Stimulated activated naive B cell treated with anti-CD40 and anti-IgM and Interleukin-4, amounts not matched to agents 10 μg/mL and 1 μg/mL and 100 μg/mL, for 72 hours (primary cell): ENCODE results near the gene MAEA.
"Not testable (repeated sequence)": the region's sequence is repeated elsewhere in the genome, so short reads cannot be mapped to it uniquely, and the experiment has no call there.

Experiments
- ATAC-seq, 2 donors: fragments of 150-1000 bp; cut with Tn5 transposase; replicated peaks; 2 replicates each; pipeline ENCODE4 v1.10.0; 2021; ENCODE audit warnings: moderate library complexity in 1 of 2
- DNase-seq: peaks from one replicate; pipeline ENCODE4 v3.0.0; 2021
- H3K27ac Mint-ChIP-seq: one replicate; pipeline ENCODE4 v1.8.0; 2022; ENCODE audit warnings: mild to moderate bottlenecking, mixed read lengths
- H3K27me3 Mint-ChIP-seq, 2 donors: one replicate each; pipeline ENCODE4 v1.8.0; 2022; ENCODE audit warnings: mixed read lengths in 2 of 2
- H3K36me3 Mint-ChIP-seq, 2 donors: one replicate each; pipeline ENCODE4 v1.8.0; 2022; ENCODE audit warnings: mixed read lengths in 2 of 2, mild to moderate bottlenecking in 1 of 2
- H3K4me1 Mint-ChIP-seq, 2 donors: one replicate each; pipeline ENCODE4 v1.8.0; 2022; ENCODE audit warnings: mixed read lengths in 2 of 2, mild to moderate bottlenecking in 1 of 2
- H3K4me3 Mint-ChIP-seq, 2 donors: one replicate each; pipeline ENCODE4 v1.8.0; 2022; ENCODE audit warnings: mild to moderate bottlenecking in 2 of 2, mixed read lengths in 2 of 2, moderate library complexity in 1 of 2
- H3K9me3 Mint-ChIP-seq, 2 donors: one replicate each; pipeline ENCODE4 v1.8.0; 2022; ENCODE audit warnings: mixed read lengths in 2 of 2, mild to moderate bottlenecking in 1 of 2

MAEA gene

DNA sequence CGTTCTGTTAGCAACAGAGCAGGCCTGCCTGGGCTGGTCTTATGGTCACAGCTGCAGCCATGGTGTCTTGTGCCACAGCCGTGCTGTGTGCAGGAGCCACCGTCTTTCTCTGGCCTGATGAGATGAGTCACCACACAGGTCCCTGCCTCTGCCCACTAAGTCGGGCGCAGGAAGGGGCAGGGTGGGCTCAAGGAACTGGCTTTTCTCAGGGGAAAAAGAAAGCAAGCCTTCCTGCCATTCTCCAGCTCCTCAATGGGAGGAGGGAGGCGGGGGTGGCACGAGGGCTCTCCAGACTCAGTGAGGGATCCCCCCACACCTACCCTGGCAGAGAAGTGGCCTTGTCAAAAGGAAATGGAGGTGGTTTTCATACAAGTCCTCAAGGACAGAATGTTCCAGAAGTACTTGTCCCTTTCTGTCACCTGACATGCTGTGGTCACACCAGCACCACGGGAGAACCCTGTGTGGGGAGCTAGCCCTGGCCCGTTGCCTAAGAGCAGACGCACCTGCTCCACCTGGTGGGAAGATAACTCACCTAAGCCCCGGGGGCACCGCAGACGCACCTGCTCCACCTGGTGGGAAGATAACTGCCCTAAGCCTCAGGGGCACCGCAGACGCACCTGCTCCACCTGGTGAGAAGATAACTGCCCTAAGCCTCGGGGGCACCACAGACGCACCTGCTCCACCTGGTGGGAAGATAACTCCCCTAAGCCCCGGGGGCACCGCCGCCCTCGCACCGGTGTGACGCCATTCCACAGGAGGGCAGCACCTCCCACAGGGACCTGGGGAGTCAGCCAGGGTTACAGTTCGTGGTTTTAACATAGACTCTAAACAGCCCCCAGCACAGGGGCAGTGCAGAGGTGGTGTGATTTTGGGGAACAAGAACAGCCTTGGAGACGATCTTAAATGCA, 75.8 kb downstream of the MAEA start:
- DNase-seq (no peak), ATAC-seq (no peak)
- H3K27me3 Mint-ChIP-seq: no peaks in the 10 kb centered on the region

DNA sequence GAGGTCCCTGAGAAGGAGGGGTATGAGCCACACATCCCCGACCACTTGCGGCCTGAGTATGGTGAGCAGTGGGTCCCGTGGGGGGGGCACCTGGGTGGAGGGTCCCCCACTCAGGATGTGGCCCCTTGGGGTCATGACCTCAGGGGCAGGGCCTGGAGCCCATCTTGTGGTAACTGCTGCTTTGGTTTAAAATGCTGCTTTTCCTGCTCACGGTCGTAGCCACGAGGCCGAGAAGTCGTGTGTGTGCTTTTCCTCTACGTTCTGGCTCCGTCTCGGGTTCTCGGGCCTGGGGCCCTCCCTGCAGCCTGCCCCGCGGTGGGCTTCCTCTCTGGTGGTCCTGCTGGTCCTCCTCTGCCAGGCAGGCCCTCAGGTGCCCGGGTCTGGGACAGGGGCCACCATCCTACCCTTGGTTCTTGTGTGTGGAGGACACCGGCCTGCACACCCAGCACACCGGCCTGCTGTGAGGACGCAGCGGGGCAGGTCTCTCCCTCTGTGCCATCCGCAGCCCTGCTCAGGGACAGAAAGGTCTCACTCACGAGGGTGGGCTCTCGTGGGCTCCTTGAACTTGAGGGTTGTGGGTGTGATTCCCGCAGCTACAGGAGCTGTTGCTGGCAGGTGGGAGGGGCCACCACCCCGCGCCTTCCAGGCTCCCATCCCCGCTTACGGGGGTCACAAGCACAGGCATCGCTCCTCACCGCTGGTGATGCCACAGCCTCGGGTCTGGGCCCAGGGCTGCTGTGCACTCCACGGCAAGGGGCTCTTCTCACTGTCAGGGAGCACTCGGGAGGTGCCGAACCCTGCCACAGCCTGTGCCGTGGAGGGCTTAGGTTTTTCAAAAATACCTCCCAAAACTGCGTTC, 76.9 kb downstream of the MAEA start:
- H3K27me3 Mint-ChIP-seq: no peaks in the 10 kb centered on the region

More for the DNA sequence above, 75.8 kb downstream of the MAEA start:
- Mint-ChIP-seq H3K4me3 (no peak overlapping the region), H3K4me1 (peaks cover 3 to 9% of the 10 kb centered on the region in 2 donors), H3K27ac (no peak overlapping the region), H3K9me3 (no peaks in the 10 kb centered on the region), H3K36me3 (peaks cover 13 to 24% of the 10 kb centered on the region in 2 donors)

DNA sequence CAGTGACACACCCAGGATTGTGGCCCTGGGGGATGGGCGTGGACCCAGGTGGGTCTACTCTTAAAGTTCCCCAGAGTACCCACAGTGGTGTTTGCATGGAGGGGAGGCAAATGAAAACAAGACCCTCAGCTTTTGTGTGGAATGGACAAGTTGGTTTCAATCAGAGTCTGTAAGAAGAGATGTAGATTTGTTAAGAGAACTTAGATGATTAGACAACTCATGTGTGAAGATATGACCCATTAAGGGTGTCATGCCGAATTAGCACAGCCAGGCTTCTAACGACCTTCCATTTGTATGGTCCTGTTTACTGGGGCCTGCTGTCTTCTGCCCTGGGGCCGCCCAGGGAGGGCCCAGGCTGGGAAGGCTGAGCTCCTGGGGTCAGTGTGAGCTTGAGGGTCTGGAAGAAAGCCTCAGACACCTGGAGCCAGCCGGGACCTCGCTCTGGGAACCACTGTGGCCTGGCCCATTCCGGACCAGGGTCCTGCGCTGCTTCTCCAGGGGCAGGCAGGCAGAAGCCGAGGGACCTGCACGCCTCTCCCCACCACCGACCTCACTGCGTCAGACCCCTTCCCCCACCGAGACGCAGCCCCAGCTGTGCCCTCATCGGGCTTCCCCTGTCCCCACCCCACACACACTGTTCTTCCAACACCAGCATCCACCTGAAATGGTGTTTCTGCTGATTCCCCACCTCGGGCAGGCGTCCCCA, 77.7 kb downstream of the MAEA start:
- Mint-ChIP-seq H3K4me1 (peaks cover 3 to 9% of the 10 kb centered on the region in 2 donors), H3K27me3 (no peaks in the 10 kb centered on the region), H3K27ac (no peak overlapping the region), H3K9me3 (no peaks in the 10 kb centered on the region), H3K36me3 (peaks cover 19 to 37% of the 10 kb centered on the region in 2 donors), H3K4me3 (no peak overlapping the region)
- no peak for ATAC-seq
- DNase-seq: no peak

More for the DNA sequence above, 76.9 kb downstream of the MAEA start:
- no peak for DNase-seq
- no peak for ATAC-seq
- Mint-ChIP-seq H3K4me3 (no peak overlapping the region), H3K36me3 (peaks cover 16 to 33% of the 10 kb centered on the region in 2 donors), H3K9me3 (no peaks in the 10 kb centered on the region), H3K4me1 (peaks cover 3 to 9% of the 10 kb centered on the region in 2 donors), H3K27ac (no peak overlapping the region)

DNA sequence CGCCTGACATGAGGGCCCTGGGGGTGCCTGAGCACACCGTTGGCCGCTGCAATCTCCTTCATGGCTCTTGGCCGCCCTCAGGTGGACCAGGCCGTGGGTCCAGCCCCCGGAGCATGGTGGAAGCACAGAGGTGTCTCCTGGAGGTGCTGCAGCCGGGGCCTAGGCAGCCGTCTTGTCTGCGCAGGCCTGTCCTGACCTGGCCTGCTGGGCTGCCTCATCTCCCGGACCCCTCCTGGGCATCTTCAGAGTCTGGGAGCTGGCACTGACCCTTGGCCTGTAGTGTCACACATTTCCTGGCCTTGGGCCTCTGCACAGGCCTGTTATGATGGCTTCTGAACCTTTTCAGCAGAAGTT, 78.2 kb downstream of the MAEA start:
- Mint-ChIP-seq H3K9me3 (no peaks in the 10 kb centered on the region), H3K27ac (no peak overlapping the region), H3K36me3 (peaks cover 24 to 42% of the 10 kb centered on the region in 2 donors), H3K4me1 (peaks cover 3 to 9% of the 10 kb centered on the region in 2 donors), H3K27me3 (no peaks in the 10 kb centered on the region), H3K4me3 (no peak overlapping the region)
- ATAC-seq: no peak
- DNase-seq: no peak

DNA sequence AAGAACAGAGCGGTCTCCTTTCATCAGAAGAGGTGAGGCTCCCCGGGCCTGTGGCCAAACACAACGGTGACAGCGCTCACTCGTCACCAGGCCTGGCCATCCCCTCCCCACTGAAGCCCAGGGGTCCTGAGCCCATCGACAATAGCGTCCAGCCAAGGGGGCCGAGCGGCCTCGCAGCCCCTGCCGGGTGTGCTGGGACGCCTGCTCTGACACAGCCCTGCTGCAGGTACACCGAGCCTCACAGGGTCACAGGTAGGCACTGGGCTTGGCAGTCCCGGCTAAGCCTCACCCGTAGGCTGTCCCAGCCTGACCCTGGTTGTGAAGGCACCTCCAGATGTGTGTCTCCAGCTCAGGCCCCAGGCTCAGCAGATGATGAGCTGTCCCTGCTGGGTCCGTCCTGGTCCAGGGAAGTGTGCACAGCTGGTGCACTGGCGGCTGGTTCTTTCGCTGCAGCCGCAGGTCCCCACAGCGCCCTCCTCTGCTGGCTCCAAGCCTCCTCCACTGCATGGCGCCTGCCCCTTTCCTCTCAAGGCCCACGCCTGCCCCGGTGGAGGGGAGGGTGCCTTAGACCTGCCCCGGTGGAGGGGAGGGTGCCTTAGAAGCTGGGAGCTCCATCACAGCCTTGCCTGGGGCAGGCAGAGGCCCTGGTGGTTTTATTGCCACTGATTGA, 78.9 kb downstream of the MAEA start:
- H3K4me3 Mint-ChIP-seq: no peak overlapping the region
- no peaks in the 10 kb centered on the region for H3K27me3 Mint-ChIP-seq
- ATAC-seq (no peak), DNase-seq (no peak)
- H3K27ac Mint-ChIP-seq: no peak overlapping the region
- no peaks in the 10 kb centered on the region for H3K9me3 Mint-ChIP-seq
- H3K4me1 Mint-ChIP-seq: peaks cover 3 to 9% of the 10 kb centered on the region in 2 donors
- peaks cover 27 to 46% of the 10 kb centered on the region in 2 donors for H3K36me3 Mint-ChIP-seq

DNA sequence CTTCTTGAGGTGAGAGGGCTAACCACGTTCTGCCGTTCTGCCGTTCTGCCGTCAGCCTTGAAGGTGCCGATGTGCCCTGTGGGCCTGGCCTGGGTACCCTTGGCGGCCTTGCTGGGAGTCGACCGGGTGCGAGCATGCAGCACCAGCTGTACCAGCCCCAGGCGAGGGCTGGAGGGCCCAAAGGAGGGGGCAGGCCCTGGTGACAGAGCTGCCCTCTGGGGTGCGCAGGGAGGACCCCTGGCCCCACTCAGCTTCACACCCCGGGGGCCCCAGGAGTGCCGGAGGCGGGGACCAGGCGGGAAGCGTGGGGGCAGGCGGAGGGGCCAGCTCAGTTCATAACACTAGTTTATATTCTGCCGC, 79.4 kb downstream of the MAEA start:
- no peak for DNase-seq
- no peak for ATAC-seq
- Mint-ChIP-seq H3K27ac (no peak overlapping the region), H3K27me3 (no peaks in the 10 kb centered on the region), H3K4me1 (peaks cover 3 to 9% of the 10 kb centered on the region in 2 donors), H3K36me3 (peaks cover 32 to 51% of the 10 kb centered on the region in 2 donors), H3K9me3 (no peaks in the 10 kb centered on the region), H3K4me3 (no peak overlapping the region)

DNA sequence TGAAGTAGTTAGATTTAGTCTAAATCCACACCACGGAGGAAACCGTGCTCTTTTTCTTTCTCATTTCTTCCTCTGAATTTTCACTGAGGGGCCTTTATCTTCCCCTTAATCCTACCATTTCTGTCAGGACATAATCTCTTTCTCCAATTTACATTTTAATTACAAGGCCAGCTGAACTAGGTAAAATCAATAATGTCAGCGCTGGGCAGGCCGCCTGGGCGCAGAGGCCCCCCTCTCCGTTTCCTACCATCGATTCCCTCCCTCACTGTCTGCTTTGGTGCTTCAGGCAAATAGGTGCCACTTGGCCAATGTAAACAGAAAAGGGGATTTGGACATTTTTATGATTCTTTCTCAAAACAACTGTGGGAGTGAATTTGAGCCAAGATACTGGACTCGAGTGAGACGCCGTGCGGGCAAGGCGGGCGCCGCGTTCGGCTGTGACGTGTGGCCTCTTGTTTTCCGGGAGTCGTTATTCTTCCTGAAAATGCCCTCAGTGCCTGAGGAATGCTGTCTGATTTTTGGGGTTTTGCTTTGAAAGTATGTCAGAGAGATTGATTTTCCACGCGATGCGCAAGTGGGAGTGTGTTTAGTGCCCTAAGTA, 79.9 kb downstream of the MAEA start:
- H3K4me3 Mint-ChIP-seq: no peak overlapping the region
- DNase-seq (no peak), ATAC-seq (no peak)
- H3K27ac Mint-ChIP-seq: no peak overlapping the region
- H3K4me1 Mint-ChIP-seq: peaks cover 3 to 9% of the 10 kb centered on the region in 2 donors
- H3K27me3 Mint-ChIP-seq: no peaks in the 10 kb centered on the region
- no peaks in the 10 kb centered on the region for H3K9me3 Mint-ChIP-seq
- peaks cover 33 to 52% of the 10 kb centered on the region in 2 donors for H3K36me3 Mint-ChIP-seq

DNA sequence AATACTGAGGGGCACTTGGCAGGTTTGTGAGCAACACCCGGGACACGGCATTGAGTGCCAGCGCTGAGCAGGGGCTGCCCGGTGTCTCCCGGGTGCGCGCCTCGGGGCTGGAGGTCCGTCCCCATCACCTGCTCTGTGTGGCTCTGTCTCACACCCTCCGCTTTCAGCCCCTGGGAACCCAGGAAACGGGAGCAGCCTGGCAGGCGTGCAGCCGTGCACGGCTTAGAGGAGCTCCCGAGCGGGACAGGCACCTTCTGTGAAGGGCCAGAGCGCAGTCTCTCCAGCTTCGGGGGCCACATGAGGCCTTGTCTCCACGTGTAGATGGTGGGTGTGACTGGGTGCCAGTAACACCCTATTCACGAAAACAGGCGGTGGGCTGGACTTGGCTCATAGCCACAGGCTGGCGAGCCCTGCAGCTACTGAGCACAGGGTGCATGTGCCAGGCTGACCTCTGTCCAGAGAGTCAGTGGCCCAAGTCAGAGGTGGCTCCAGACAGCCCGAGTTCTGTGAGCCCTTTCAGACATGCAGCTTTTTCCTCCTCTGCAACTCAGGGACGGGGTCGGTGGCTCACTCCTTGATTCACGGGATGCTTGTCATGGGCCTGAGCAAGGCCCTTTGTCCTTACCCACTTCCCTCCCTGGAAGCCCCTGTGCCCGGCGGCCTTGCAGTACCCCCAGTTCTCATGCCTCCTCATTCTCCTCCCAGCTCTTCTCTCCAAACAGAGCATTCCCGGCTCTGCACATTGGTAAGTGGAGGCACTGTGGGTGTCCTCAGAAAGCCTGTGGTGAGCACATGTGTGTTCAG, 80.8 kb downstream of the MAEA start:
- Mint-ChIP-seq H3K9me3 (no peaks in the 10 kb centered on the region), H3K27ac (no peak overlapping the region), H3K4me3 (no peak overlapping the region), H3K4me1 (peaks cover 3 to 7% of the 10 kb centered on the region in 2 donors), H3K36me3 (peaks cover 33 to 58% of the 10 kb centered on the region in 2 donors), H3K27me3 (no peaks in the 10 kb centered on the region)
- no peak for ATAC-seq
- no peak for DNase-seq

DNA sequence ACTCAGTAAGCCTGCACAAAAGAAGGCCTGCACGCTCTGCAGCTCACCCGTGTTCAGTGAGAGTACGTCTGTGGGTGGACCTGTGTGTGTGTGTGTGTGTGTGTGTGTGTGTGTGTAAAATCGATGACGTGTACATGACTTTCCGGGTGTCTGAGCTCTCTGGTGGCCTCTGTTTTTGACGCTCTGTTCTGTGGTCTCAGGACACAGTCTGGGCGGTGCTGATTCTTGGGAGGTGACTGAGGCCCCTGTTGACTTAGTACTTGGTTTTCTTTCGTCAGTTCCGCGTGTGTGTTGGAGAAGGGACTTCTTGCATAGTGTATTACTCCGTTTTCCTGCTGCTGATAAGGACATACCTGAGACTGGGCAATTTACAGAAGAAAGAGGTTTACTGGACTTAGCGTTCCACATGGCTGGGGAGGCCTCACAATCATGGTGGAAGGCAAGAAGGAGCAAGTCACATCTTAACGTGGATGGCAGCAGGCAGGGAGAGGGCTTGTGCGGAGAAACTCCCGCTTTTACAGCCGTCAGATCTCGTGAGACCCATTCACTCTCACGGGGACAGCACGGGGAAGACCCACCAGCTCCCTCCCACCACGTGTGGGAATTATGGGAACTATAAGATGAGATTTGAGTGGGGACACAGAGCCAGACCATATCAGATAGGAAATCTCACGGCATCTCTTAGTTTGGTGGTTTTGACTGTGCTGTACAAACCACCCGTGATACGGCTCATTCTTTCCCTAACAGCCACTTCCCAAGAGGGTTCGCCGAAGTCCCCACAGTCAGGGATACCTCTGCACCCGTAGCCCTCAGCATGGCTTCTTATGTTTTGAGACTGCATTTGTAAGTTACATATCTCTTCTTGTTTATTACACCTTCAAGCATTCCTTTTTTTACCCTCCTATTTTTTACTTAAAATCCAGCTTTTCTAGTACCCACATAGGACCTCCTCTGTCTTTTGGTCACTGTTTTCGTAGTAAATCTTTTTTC, 81.8 kb downstream of the MAEA start:
- DNase-seq: no peak
- H3K27me3 Mint-ChIP-seq: no peaks in the 10 kb centered on the region
- H3K27ac Mint-ChIP-seq: no peak overlapping the region
- no peaks in the 10 kb centered on the region for H3K9me3 Mint-ChIP-seq
- no peak overlapping the region for H3K4me3 Mint-ChIP-seq
- no peak for ATAC-seq
- H3K4me1 Mint-ChIP-seq: no peaks in the 10 kb centered on the region
- H3K36me3 Mint-ChIP-seq: peaks cover 30 to 53% of the 10 kb centered on the region in 2 donors

DNA sequence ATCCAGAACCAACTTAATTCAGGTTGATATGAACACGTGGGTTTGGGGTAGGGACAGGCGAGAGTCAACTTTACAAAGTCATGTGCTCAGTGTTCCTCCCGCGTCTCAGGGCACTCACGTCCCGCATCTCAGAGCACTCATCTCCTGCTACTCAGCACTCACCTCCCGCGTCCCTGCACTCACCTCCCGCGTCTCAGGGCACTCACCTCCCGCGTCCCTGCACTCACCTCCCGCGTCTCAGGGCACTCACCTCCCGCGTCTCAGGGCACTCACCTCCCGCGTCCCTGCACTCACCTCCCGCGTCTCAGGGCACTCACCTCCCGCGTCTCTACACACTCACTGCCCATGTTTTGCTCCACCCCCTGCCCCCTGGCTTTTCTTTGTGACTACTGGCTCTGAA, 82.9 kb downstream of the MAEA start:
- H3K36me3 Mint-ChIP-seq: peaks cover 26 to 53% of the 10 kb centered on the region in 2 donors
- not testable (repeated sequence) for H3K4me3 Mint-ChIP-seq, DNase-seq, H3K4me1 Mint-ChIP-seq, ATAC-seq, H3K27ac Mint-ChIP-seq, H3K27me3 Mint-ChIP-seq, H3K9me3 Mint-ChIP-seq

DNA sequence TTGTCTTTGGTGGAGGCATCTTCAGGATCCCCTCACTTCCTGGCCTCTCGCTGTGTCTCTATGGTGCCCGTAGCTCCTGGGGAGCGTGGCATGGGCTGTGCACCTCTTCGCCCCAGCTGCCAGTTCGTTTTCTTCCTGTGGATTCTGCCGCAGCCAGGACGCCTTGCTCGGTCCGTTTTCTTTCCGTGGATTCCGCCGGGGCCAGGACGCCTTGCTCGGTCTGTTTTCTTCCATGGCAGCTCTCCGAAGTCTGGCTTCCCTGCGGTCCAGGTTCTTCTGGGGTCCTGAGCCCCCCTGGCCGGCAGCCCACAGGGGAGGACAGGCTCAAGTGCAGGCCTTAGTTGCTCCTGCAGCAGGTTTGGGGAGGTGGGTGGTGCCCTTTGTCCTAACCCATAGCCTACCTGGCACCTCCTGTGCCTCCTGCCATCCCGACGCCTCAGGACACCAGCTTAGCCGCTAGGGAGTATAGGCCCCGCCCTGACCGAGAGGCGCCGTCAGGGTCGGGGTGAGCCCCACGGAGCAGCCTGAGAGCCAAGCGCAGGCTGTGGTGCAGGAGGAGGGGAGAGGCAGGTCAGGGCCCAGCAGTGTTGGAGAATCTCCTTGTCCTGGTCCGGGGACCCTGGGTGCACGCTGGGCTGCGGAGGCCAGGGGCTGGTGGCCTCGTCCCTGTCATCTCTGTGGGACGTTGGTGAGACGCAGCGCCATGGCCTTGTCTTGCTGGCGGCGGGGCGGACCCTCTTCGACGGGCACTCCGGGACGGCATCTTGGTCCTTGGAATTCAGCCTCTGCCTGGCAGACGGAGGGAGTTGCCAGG, 84.4 kb downstream of the MAEA start:
- peaks cover 20 to 49% of the 10 kb centered on the region in 2 donors for H3K36me3 Mint-ChIP-seq
- no peaks in the 10 kb centered on the region for H3K9me3 Mint-ChIP-seq
- no peak for DNase-seq
- peak overlapping the region; percentile 37 for H3K27ac Mint-ChIP-seq
- H3K4me3 Mint-ChIP-seq: no peak overlapping the region
- H3K27me3 Mint-ChIP-seq: no peaks in the 10 kb centered on the region
- H3K4me1 Mint-ChIP-seq: no peaks in the 10 kb centered on the region
- no peak for ATAC-seq
